ENCODE results near the gene SLC6A19.

Gene SLC6A19

GRCh38 chr5:1184481-1184880 lies 16.9 kb upstream of the SLC6A19 start:
- H3K4me3 ChIP-seq (ENCODE audit: low read depth, low read length): no peak overlapping the region
- DNase-seq (ENCODE audit: low read depth, low spot score): no peak
- in situ Hi-C loops (cut with HindIII; ENCODE audit: low sequenced_read_pairs): no loop called here

GRCh38 chr5:1185038-1185627 lies 16.3 kb upstream of the SLC6A19 start:
- TF ChIP-seq CTCF (IDR thresholded peaks at IDR 0.05; ENCODE audit: low read depth, low read length): no peak
- no peak overlapping the region for H3K4me3 ChIP-seq (ENCODE audit: low read depth, low read length)
- DNase-seq (ENCODE audit: low read depth, low spot score): no peak
- in situ Hi-C loops (cut with HindIII; ENCODE audit: low sequenced_read_pairs): no loop called here

More at GRCh38 chr5:1184481-1184880, 16.9 kb upstream of the SLC6A19 start:
- no peak for TF ChIP-seq CTCF (IDR thresholded peaks at IDR 0.05; ENCODE audit: low read depth, low read length)

- TF ChIP-seq CTCF (IDR thresholded peaks at IDR 0.05; ENCODE audit: low read depth, low read length): no peak
- no peak overlapping the region for H3K4me3 ChIP-seq (ENCODE audit: low read depth, low read length)
- no peak for DNase-seq (ENCODE audit: low read depth, low spot score)
- in situ Hi-C loops (cut with HindIII; ENCODE audit: low sequenced_read_pairs): no loop called here
Measured at GRCh38 chr5:1185629-1186350, 15.6 kb upstream of the SLC6A19 start.

- no peak for DNase-seq (ENCODE audit: low read depth, low spot score)
- H3K4me3 ChIP-seq (ENCODE audit: low read depth, low read length): no peak overlapping the region
- no peak for TF ChIP-seq CTCF (IDR thresholded peaks at IDR 0.05; ENCODE audit: low read depth, low read length)
- in situ Hi-C loops (cut with HindIII; ENCODE audit: low sequenced_read_pairs): no loop called here
Measured at GRCh38 chr5:1186351-1187233, 14.8 kb upstream of the SLC6A19 start.

- TF ChIP-seq CTCF (IDR thresholded peaks at IDR 0.05; ENCODE audit: low read depth, low read length): no peak
- in situ Hi-C loops (cut with HindIII; ENCODE audit: low sequenced_read_pairs): no loop called here
- no peak for DNase-seq (ENCODE audit: low read depth, low spot score)
- no peak overlapping the region for H3K4me3 ChIP-seq (ENCODE audit: low read depth, low read length)
Measured at GRCh38 chr5:1187234-1187949, 14.0 kb upstream of the SLC6A19 start.

- no peak overlapping the region for H3K4me3 ChIP-seq (ENCODE audit: low read depth, low read length)
- TF ChIP-seq CTCF (IDR thresholded peaks at IDR 0.05; ENCODE audit: low read depth, low read length): no peak
- DNase-seq (ENCODE audit: low read depth, low spot score): no peak
- in situ Hi-C loops (cut with HindIII; ENCODE audit: low sequenced_read_pairs): no loop called here
Measured at GRCh38 chr5:1187950-1188334, 13.5 kb upstream of the SLC6A19 start.

Measured in astrocyte of the spinal cord (primary cell).